Hepatocyte (in vitro differentiated cells): ENCODE results near the gene KCNQ1. TPM values are rescaled to one million over a fixed set of nuclear protein-coding genes. Genes with fewer than 3 reads are reported as not detected.

Experiments
- DNase-seq: peaks from one replicate; pipeline ENCODE4 v3.0.0-alpha.2; 2016; ENCODE audit warnings: low spot score
- H2AFZ ChIP-seq: fragments of 200-600 bp; sonication (generic); 2 replicates; pipeline ENCODE4 v1.6.0; 2016; ENCODE audit warnings: antibody characterized with exemption, mild to moderate bottlenecking
- H3K27ac ChIP-seq: fragments of 200-600 bp; sonication (generic); 2 replicates; pipeline ENCODE4 v1.5.1; 2016; ENCODE audit warnings: mild to moderate bottlenecking
- H3K27me3 ChIP-seq: fragments of 200-600 bp; sonication (generic); 2 replicates; pipeline ENCODE4 v1.6.1; 2016
- H3K36me3 ChIP-seq: fragments of 200-600 bp; sonication (generic); replicated peaks from 2 replicates; pipeline ENCODE4 v1.5.1; 2016; ENCODE audit warnings: low read depth; ENCODE audit not compliant: insufficient read depth
- H3K4me1 ChIP-seq: fragments of 200-600 bp; sonication (generic); 2 replicates; pipeline ENCODE4 v1.5.1; 2016; ENCODE audit warnings: mild to moderate bottlenecking, moderate library complexity; ENCODE audit not compliant: insufficient read depth
- H3K4me2 ChIP-seq: fragments of 200-600 bp; sonication (generic); 2 replicates; pipeline ENCODE4 v1.6.0; 2016
- H3K4me3 ChIP-seq: fragments of 200-600 bp; sonication (generic); 2 replicates; pipeline ENCODE4 v1.5.1; 2016; ENCODE audit warnings: mild to moderate bottlenecking
- H3K79me2 ChIP-seq: fragments of 200-600 bp; sonication (generic); 2 replicates; pipeline ENCODE4 v1.6.0; 2017; ENCODE audit warnings: mild to moderate bottlenecking
- H3K9me2 ChIP-seq: fragments of 200-600 bp; sonication (generic); replicated peaks from 2 replicates; pipeline ENCODE4 v1.6.0; 2017; ENCODE audit warnings: mild to moderate bottlenecking; ENCODE audit not compliant: insufficient read depth
- H3K9me3 ChIP-seq: fragments of 200-600 bp; sonication (generic); 2 replicates; pipeline ENCODE4 v1.5.1; 2016; ENCODE audit warnings: low read depth, mild to moderate bottlenecking
- H4K20me1 ChIP-seq: fragments of 200-600 bp; sonication (generic); 2 replicates; pipeline ENCODE4 v1.6.0; 2016; ENCODE audit warnings: mild to moderate bottlenecking; ENCODE audit not compliant: insufficient read depth, poor library complexity, severe bottlenecking
- EZH2 ChIP-seq: fragments of 200-600 bp; sonication (generic); IDR thresholded peaks from 2 replicates; pipeline ENCODE4 v1.6.1; 2016; ENCODE audit warnings: antibody characterized with exemption, mild to moderate bottlenecking, borderline replicate concordance
- EZH2phosphoT487 ChIP-seq: fragments of 200-600 bp; sonication (generic); IDR thresholded peaks from one replicate; pipeline ENCODE4 v1.6.1; 2018; ENCODE audit warnings: antibody characterized with exemption, mild to moderate bottlenecking, low read depth, moderate library complexity; ENCODE audit not compliant: unreplicated experiment, severe bottlenecking
- WGBS: methylation state at CpG from one replicate; pipeline ENCODE4 v1.1.6; 2016; ENCODE audit warnings: low lambda C conversion rate; ENCODE audit errors: missing lambda C conversion rate; 5-methylcytosine and 5-hydroxymethylcytosine counted together
- polyA plus RNA-seq: library from polyadenylated mRNA; unstranded; fragments of >200 nt; fragmentation: Nextera tagmentation; extraction: Ambion mirVana; gene quantifications from 2 replicates; pipeline ENCODE4 v1.2.1, GENCODE V29; 2016
- total RNA-seq: library from RNA; depleted of rRNA; stranded (reverse); fragments of >200 nt; gene quantifications from 2 replicates; pipeline ENCODE4 v1.2.3, GENCODE V29; 2014
- TF ChIP-seq, protein P1 (sequence below): fragments of 200-600 bp; sonication (generic); IDR thresholded peaks from 2 replicates; pipeline ENCODE4 v1.5.1; 2016; ENCODE audit warnings: antibody characterized with exemption, mild to moderate bottlenecking; ENCODE audit not compliant: poor library complexity

KCNQ1 gene
- total and polyA plus RNA-seq, 2 experiments from 2014 or later, result 1.8 to 6.4 TPM

DNA sequence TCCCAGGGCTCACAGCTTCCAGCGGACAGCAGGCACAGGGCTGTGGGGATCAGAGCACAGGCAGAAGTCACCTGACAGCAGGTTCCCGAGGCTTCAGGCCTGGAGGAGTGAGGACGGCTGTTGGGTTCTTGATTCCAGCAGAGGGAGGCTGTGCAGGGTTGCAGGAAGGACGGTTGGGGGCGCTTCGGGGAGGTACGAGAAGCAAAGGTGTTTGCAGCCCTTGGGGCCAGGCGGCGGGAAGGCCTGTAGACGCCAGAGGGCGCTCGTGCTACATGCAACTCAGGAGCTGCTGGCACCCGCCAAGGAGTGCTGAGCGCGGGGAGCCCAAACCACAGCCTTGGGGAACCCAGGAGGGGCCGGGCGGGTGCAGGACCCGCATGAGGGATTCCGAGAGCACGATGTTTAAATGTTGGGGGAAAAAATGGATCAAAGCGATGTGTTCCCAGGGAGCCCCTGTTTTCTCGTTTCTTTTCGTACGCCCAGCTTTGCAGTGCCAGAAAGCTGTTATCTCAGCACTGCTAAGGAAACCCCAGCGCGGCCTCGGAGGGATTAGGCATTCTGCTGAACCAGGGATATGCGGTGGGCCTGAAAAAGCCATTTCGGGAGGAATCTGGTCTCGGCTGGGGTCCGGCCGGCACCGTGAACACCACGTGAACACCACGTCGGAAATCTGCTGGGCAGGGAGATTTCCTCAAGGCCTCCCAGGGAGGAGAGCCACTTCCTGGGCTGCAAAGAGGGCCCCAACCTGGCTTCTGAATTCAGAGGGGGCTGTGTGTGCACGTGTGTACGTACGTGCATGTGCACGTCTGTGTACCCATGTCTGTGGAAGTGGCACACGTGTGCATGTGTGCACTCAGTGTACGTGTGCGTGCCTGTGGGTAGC lies 88.1 kb downstream of the KCNQ1 start:
- H3K9me2 ChIP-seq, result no peaks in the 10 kb centered on the region
- H4K20me1 ChIP-seq, result no peaks in the 10 kb centered on the region
- no peaks in the 10 kb centered on the region for H3K9me3 ChIP-seq
- DNase-seq, result peak; percentile 97
- no peak overlapping the region for H3K4me3 ChIP-seq
- TF ChIP-seq, protein P1, sequence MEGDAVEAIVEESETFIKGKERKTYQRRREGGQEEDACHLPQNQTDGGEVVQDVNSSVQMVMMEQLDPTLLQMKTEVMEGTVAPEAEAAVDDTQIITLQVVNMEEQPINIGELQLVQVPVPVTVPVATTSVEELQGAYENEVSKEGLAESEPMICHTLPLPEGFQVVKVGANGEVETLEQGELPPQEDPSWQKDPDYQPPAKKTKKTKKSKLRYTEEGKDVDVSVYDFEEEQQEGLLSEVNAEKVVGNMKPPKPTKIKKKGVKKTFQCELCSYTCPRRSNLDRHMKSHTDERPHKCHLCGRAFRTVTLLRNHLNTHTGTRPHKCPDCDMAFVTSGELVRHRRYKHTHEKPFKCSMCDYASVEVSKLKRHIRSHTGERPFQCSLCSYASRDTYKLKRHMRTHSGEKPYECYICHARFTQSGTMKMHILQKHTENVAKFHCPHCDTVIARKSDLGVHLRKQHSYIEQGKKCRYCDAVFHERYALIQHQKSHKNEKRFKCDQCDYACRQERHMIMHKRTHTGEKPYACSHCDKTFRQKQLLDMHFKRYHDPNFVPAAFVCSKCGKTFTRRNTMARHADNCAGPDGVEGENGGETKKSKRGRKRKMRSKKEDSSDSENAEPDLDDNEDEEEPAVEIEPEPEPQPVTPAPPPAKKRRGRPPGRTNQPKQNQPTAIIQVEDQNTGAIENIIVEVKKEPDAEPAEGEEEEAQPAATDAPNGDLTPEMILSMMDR, result peak; percentile 99
- no peak for TF ChIP-seq EZH2phosphoT487
- H3K4me2 ChIP-seq, result peak overlapping the region; percentile 71
- peaks cover 23% of the 10 kb centered on the region for H3K4me1 ChIP-seq
- 18% methylated on average over 41 of the region's 43 CpGs for WGBS
- no peak overlapping the region for H2AFZ ChIP-seq
- H3K79me2 ChIP-seq, result no peaks in the 10 kb centered on the region
- peak overlapping the region; percentile 97 for H3K27ac ChIP-seq
- H3K27me3 ChIP-seq, result no peaks in the 10 kb centered on the region
- H3K36me3 ChIP-seq, result no peaks in the 10 kb centered on the region

DNA sequence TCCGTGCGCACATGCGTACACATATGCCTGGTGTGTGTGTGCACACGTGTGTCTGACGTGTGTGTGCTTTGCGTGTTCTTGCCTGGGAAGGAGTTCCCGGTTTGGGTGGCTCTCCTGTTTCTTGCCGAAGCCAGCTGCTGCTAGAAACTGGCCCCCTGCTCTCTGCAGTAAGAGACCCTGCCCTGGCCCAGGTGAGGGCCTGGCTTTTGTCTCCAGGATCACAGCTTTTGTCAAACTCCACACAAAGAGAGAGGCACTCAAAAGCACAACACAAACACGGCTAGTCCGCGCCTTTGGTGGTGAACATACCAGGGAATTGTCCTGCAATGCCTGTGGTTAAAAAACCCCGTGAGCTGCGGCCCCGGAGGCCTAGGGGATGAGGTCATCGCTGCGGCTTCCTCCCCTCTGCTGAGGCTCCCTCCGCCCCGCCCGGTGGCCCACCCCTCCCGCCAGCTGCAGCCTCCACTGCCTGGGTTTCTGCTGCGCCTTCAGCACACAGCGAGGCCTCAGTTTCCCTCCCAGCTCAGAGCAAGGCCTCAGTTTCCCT lies 88.9 kb downstream of the KCNQ1 start:
- H3K9me2 ChIP-seq, result no peaks in the 10 kb centered on the region
- peak; percentile 91 for DNase-seq
- H3K79me2 ChIP-seq, result no peaks in the 10 kb centered on the region
- H3K36me3 ChIP-seq, result no peaks in the 10 kb centered on the region
- H3K4me3 ChIP-seq, result no peak overlapping the region
- peak overlapping the region; percentile 97 for H3K27ac ChIP-seq
- H3K4me1 ChIP-seq, result peaks cover 23% of the 10 kb centered on the region
- H3K27me3 ChIP-seq, result no peaks in the 10 kb centered on the region
- no peaks in the 10 kb centered on the region for H4K20me1 ChIP-seq
- 32% methylated on average over 22 of the region's 22 CpGs for WGBS
- no peaks in the 10 kb centered on the region for H3K9me3 ChIP-seq
- H3K4me2 ChIP-seq, result peak overlapping the region; percentile 71
- no peak overlapping the region for H2AFZ ChIP-seq
- TF ChIP-seq EZH2, result no peak

DNA sequence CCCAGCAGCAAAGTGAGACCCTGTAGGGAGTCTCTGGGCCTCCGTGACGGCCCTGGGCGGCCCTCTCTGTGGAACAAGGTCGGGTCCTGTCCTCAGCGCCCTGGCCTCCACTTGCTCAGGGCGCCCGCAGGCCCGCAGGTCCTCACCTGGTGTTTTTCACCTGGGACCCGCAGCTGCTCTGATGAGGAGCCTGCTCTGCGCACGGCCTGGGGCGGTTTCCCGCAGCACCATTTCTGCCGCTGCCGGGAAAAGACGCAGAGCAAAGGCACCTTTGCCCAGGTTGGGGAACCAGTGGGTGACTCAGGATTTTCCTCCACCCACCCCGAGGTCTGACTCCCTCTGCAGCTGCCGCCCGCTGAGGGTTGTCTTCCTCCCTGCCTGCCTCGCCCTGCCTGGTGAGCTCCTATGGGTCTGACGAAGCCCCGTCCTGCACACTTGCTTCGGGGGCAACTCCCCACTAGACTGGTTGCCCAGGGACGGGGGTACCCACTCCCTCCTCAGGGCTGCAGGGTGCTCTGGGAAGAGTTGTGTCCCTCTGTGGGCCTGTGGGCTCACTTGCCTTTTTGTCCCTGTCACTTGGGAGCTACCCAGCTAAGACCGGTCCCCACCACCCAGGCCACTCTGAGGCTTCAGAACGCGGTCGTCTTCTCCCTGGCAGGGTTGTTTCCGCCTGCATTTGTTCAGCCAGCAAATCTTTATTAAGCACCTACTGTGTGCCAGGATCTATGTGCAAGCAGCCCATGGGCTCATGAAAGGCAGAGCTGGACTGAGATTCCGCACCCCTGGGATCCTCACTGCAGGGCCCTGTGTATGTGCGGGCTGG lies 89.5 kb downstream of the KCNQ1 start:
- H2AFZ ChIP-seq, result no peak overlapping the region
- TF ChIP-seq EZH2 (no peak), EZH2phosphoT487 (no peak)
- TF ChIP-seq, protein P1, result no peak
- no peaks in the 10 kb centered on the region for H4K20me1 ChIP-seq
- 83% methylated on average over 31 of the region's 31 CpGs for WGBS
- no peaks in the 10 kb centered on the region for H3K9me2 ChIP-seq
- no peaks in the 10 kb centered on the region for H3K79me2 ChIP-seq
- H3K27ac ChIP-seq, result peak overlapping the region; percentile 97
- H3K27me3 ChIP-seq, result no peaks in the 10 kb centered on the region
- DNase-seq, result peak; percentile 52
- no peaks in the 10 kb centered on the region for H3K36me3 ChIP-seq
- peak overlapping the region; percentile 71 for H3K4me2 ChIP-seq
- H3K9me3 ChIP-seq, result no peaks in the 10 kb centered on the region
- no peak overlapping the region for H3K4me3 ChIP-seq
- H3K4me1 ChIP-seq, result peaks cover 23% of the 10 kb centered on the region
